Activated CD4-positive, alpha-beta T cell treated with anti-CD3 and anti-CD28 coated beads for 4 hours (primary cell): ENCODE data around the gene PRDM10.
A peak's percentile ranks its signal among the peaks of the same experiment; 100 is the strongest.
"Not testable (repeated sequence)": the region's sequence is repeated elsewhere in the genome, so short reads cannot be mapped to it uniquely, and the experiment has no call there.

Experiments
- DNase-seq, 2 donors: peaks; one replicate each; pipeline ENCODE4 v3.0.0-alpha.2; 2020

The PRDM10 gene

GRCh38 chr11:129881570-129882170 lies 121.0 kb downstream of the PRDM10 start:
- DNase-seq = peak; percentile 9 to 48

GRCh38 chr11:129880311-129880710 lies 122.3 kb downstream of the PRDM10 start:
- DNase-seq = no peak

- DNase-seq = no peak
Measured at GRCh38 chr11:129871914-129872313, 130.7 kb downstream of the PRDM10 start.

GRCh38 chr11:129868626-129869025 lies 134.0 kb downstream of the PRDM10 start:
- not testable (repeated sequence) for DNase-seq

GRCh38 chr11:129866311-129866710 lies 136.3 kb downstream of the PRDM10 start:
- DNase-seq = no peak

GRCh38 chr11:129865701-129866100 lies 136.9 kb downstream of the PRDM10 start:
- no peak for DNase-seq

- DNase-seq = no peak
Measured at GRCh38 chr11:129864811-129865210, 137.8 kb downstream of the PRDM10 start.

GRCh38 chr11:129861702-129862522 lies 140.7 kb downstream of the PRDM10 start:
- no peak for DNase-seq

- DNase-seq = no peak
Measured at GRCh38 chr11:129856036-129856435, 146.6 kb downstream of the PRDM10 start.

GRCh38 chr11:129855086-129855485 lies 147.5 kb downstream of the PRDM10 start:
- no peak for DNase-seq

GRCh38 chr11:129854232-129854805 lies 148.3 kb downstream of the PRDM10 start:
- DNase-seq = no peak

- peak; percentile 35 to 52 for DNase-seq
Measured at GRCh38 chr11:129853518-129854231, 149.0 kb downstream of the PRDM10 start.

GRCh38 chr11:129852125-129852740 lies 150.4 kb downstream of the PRDM10 start:
- no peak for DNase-seq
